Measurements from ENCODE around the gene PPIP5K2.
"Not testable (repeated sequence)": the region's sequence is repeated elsewhere in the genome, so short reads cannot be mapped to it uniquely, and the experiment has no call there.

PPIP5K2 gene

DNA sequence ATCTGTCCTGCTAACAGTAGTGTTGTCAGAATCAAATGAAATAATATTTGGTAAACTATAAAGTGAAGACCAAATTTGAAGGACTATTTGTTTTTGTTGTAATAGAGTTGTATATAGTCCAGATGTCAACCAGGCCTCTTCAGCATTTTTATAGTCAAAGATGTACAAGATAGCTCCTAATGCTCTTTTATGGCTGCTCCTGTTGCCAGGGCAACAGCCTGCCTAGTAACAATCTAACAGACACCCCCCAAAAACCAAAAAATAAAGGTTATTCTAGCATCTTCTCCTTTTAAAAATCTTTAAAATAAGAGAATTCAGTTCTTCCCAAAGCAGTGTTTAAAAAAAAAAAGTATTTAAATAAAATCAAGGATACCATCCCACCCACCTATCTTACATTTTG, 89.0 kb downstream of the PPIP5K2 start:
- no peak for DNase-seq

DNA sequence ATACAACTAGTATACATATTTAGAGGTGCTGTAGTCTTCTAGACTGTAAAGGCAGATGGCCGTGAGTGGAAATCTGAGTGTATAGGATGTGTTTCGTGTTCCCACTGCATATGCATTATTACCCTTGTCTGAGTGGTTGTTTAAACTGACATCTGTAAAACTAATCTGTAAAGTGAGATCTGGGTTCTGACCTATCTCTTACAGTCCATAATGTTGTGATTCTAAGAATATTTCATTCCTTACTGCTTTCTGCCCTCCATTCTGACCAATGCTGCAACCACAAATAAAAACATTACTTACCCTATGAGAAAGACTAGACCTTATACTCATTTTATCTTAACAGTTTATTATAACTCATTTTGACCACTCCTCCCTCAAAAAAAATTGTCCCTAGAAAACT, 90.9 kb downstream of the PPIP5K2 start:
- no peak for DNase-seq

DNA sequence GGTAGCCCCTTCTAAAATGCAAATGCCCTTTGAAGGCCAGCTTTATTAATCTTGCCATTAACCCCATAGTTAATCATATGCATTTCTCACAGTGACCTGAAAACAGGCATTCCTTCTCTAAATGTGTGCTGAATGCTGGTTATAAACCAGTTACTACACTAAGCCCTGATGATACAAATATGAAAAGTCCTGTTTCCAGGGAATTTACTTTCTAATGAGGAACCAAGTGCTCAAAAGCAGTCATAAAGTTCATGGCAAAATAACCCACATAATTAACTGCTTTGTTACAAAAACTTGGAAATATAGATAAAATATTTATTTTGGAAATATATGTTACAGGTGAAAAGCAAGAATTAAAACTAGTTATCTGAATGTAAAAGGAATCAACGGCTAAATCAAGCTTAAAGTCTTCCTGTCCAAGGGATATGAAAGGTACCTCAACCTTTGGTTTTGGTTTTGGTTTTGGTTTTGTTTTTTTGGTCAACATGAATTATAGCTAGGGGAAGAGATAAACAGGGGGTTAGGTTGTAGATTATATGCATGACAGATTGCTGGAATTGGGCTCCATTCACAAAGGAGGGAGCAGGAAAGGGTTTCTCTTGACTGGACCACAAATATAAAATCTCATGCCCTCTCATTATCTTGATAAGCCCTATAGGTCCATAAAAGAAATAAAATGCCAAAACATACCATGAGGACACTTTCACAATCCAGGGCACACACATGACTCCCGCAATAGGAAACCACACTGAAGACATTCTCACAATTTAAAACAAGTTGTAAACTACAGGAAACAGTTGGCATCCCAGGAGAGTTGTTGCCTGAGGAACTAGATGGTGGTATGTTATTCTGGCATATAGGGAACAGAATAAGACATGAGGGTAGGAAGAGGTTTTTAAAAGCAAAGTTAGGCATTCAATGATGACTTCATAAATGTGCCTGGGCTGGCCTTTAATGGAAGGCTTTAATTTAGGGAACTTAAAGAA, 91.8 kb downstream of the PPIP5K2 start:
- DNase-seq, result no peak

- DNase-seq, result no peak
Observed at GRCh38 chr5:103216137-103216536, 96.0 kb downstream of the PPIP5K2 start.

- DNase-seq, result no peak
Observed at GRCh38 chr5:103216697-103217096, 96.6 kb downstream of the PPIP5K2 start.

DNA sequence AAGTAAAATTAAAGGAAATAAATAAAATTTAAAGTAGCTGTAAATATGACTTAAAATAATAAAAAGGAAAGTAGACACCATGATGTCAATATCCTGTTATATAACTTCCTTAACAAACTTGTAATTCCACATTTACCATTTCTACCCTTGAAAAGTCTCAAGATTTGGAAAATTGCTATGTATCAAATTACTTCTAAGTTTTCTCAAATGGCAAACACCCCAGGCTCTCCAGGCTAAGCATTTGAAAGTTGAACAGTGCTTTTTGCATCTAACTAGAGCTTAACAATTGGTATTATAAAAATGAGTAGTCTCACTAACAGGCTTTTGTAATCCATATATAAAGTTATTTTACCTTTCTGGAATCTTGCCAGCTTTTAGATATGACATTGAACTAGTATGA, 97.0 kb downstream of the PPIP5K2 start:
- DNase-seq, result no peak

GRCh38 chr5:103218164-103218563, 98.1 kb downstream of the PPIP5K2 start:
- no peak for DNase-seq

GRCh38 chr5:103219074-103219473, 99.0 kb downstream of the PPIP5K2 start:
- not testable (repeated sequence) for DNase-seq

GRCh38 chr5:103223031-103223955, 103.2 kb downstream of the PPIP5K2 start:
- DNase-seq, result no peak

GRCh38 chr5:103224118-103224893, 104.2 kb downstream of the PPIP5K2 start:
- DNase-seq, result no peak

GRCh38 chr5:103224894-103225246, 104.8 kb downstream of the PPIP5K2 start:
- DNase-seq, result no peak

DNA sequence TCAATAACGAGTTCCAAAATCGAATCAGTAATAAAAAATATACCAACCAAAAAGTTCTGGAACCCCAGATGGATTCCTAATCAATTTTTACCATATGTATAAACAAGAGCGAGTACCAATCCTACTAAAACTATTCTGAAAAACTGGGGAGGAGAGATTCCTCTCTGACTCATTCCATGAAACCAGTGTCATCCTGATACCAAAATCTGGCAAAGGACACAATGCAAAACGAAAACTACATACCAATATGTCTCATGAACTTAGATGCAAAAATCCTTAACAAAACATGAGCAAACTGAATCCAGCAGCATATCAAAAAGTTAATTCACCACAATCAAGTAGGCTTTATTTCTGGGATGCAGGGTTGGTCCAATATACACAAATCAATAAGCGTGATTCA, 108.0 kb downstream of the PPIP5K2 start:
- DNase-seq, result no peak

DNA sequence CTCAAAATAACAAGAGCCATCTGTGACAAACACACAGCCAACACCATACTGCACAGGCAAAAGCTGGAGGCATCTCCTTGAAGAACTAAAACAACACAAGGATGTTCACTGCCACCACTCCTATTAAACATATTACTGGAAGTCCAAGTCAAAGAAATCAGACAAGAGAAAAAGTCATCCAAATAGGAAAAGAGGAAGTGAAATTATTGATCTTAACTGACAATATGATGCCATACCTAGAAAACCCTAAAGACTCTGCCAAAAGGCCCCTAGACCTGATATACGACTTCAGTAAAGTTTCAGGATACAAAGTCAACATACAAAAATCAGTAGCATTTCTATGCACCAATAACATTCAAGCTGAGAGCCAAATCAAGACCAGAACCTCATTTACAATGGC, 108.5 kb downstream of the PPIP5K2 start:
- no peak for DNase-seq

- DNase-seq, result no peak
Observed at GRCh38 chr5:103232393-103232999, 112.4 kb downstream of the PPIP5K2 start.

- DNase-seq, result no peak
Observed at GRCh38 chr5:103234239-103234975, 114.3 kb downstream of the PPIP5K2 start.

GRCh38 chr5:103235891-103236290, 115.8 kb downstream of the PPIP5K2 start:
- no peak for DNase-seq

- no peak for DNase-seq
Observed at GRCh38 chr5:103237778-103238177, 117.7 kb downstream of the PPIP5K2 start.

GRCh38 chr5:103243665-103244064, 123.6 kb downstream of the PPIP5K2 start:
- no peak for DNase-seq

- DNase-seq, result no peak
Observed at GRCh38 chr5:103244398-103244797, 124.3 kb downstream of the PPIP5K2 start.

DNA sequence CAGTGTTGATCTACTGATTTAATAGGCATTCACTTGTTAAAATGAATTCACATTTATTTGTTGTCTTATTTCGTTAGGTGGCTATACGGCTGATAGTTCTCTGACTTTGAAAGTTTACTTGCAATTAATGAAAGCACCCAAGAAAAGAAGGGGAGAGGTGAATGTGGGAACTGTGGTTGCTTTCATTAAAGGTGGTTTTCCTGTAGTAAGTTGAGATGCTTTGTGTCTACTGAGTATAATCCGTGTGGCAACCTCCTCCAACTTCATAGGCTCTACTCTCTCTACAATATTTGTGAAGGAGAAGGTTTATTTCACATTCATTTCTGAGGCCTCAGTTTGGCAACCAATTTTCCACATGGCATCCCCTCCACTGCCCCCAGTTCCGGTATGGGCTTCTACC, 125.7 kb downstream of the PPIP5K2 start:
- DNase-seq, result no peak

DNA sequence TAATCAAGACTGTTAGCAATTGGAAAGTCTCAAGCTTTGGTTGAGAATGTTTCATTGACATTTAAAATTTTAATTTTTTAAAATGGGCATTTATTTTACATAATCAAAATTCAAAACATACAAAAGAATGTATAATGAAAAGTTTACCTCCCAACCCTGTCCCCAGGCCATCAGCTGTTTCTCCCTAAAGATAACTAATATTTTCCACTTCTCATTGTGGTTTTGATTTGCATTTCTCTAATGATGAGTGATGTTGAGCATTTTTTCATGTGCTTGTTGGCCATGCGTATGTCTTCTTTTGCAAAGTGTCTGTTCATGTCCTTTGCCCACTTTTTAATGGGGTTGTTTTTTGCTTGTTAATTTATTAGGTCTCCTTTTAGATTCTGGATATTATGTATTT, 127.0 kb downstream of the PPIP5K2 start:
- no peak for DNase-seq

- no peak for DNase-seq
Observed at GRCh38 chr5:103249068-103249467, 129.0 kb downstream of the PPIP5K2 start.

All from effector CD4-positive, alpha-beta T cell (primary cell).